ENCODE measurements around the gene PROKR2.

The PROKR2 gene

DNA sequence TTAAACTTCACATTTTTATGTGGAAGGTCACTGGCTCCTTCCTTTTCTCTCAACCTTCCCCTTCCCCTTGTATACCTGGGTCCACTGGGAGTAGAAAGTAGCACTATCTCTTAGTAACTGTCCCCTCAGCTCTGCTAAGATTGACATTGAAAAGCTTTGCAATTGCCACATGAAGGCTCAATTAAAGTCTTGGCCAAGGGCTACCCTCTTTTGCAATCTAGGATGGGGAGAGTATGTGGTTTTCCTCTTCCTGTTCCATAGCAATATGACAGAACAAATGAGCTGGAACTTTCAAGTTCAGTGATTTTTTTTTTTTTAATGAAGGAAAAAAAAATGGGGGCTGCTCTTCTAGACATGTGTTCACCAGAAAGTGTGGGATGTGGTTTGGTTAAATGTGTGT, 37.1 kb downstream of the PROKR2 start:
- no peak for DNase-seq

DNA sequence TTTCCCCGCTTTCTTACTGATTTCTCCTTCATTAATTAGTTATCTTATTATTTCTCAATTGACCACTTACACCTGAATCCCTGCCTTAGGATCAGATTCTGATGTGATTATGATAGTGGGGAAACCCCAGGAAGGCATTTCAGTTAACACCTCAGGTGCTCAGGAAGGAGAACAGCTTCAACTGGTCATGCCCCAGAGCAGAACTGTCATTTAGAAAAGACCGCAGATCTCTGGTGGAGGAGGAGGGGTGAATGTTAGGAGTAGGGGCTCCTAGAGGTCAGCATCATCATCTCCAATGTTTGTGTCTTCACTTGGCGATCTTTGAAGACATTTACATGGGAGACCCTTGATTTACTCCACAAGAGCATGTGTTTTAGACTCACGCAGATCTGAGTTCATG, 44.5 kb downstream of the PROKR2 start:
- no peak for DNase-seq

DNA sequence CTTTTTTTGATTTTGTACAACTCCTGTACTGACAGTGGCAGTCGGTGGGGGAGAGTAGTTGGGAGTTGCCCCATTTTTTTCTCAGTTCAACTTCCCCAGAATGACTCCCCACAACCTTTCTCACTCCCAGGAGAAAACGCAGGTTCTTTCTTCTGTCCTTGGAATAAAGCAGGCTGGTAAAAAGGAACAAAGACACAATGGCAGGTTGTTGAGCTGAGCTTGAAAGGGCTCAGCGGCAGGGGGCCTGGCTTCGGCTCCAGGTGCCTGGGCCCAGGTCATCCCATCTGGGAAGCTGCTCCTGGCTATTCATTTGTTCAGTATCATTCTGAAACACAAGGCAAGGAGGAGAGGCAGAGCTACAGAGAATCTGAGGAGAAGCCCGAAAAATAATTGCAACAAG, 46.2 kb downstream of the PROKR2 start:
- no peak for DNase-seq

DNA sequence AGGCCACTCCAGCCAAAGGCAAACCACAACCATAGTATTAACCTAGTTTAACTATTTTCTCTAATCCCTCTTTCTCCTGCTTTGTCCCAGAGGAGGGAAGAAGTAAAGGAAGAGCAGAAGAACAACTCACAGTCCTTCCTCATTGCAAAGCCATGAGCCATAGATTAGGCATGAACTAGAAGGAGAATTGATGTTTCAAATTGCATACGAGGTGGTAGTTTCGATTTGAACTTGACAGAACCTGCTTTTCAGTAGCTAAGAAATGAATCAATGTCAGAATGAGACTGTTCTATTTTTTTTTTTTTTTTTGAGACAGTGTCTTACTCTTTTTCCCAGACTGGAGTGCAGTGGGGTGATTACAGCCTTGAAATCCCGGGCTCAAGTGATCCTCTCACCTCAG, 48.3 kb downstream of the PROKR2 start:
- no peak for DNase-seq

DNA sequence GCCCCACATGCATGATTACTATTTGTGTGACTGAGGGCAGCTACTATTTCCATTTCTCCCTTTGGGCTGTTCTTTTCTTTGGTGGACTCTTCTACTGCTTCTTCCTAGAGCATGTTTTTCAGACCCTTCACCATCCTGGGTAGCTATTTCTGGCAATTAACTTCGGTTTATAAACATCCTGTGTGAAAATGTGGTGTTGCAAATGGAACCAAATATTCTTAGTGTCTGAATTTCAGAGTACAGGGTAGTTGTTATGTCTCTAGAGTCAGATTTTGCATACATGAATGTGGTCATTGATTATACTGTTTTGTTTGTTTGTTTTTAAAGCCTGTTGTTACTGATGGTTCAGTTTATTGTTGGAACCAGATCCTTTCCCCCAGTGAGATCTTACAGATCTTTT, 49.7 kb downstream of the PROKR2 start:
- no peak for DNase-seq
